Activated T-helper 1 cell treated with anti-CD3 and anti-CD28 coated beads, Interleukin-2, amount 50 U/mL, for 16 hours (primary cell): ENCODE data around the gene THY1.
A peak's percentile ranks its signal among the peaks of the same experiment; 100 is the strongest.
"Not testable (repeated sequence)": the region's sequence is repeated elsewhere in the genome, so short reads cannot be mapped to it uniquely, and the experiment has no call there.

Source experiments
- DNase-seq, 2 donors: peaks; one replicate each; pipeline ENCODE4 v3.0.0-alpha.2; 2020; ENCODE audit warnings: low read depth in 1 of 2, low spot score in 1 of 2

The THY1 gene

DNA sequence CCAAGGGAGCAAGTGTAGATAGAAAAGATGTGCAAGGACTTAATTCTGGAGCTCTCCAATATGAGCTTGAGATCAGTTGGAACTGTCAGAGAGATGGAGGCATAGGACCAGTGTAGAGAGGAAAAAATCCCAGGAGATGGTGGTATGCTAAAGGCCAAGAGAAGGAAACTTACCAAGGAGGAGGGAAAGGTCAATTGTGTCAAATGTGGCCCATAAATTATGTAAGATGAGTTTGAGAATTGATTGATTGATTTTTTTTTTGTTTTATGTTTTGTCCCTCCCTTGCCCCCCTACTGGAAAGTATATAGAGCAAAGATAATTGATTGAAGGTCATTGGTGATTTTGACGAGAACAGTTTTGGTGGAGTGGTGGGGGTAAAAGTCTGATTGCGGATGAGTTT lies 38.6 kb downstream of the THY1 start:
- DNase-seq = no peak

DNA sequence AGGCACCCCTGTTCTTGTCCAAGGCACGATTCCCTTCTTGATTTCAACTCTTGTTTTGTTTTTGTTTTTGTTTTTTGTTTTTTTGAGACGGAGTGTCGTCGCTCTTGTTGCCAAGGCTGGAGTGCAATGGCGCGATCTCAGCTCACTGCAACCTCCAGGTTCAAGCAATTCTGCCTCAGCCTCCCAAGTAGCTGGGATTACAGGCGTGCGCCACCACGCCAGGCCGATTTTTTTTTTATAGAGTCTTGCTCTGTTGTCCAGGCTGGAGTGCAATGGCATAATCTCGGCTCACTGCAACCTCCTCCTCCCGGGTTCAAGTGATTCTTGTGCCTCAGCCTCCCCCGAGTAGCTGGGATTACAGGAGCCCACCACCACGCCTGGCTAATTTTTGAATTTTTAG lies 40.5 kb downstream of the THY1 start:
- DNase-seq = not testable (repeated sequence)

DNA sequence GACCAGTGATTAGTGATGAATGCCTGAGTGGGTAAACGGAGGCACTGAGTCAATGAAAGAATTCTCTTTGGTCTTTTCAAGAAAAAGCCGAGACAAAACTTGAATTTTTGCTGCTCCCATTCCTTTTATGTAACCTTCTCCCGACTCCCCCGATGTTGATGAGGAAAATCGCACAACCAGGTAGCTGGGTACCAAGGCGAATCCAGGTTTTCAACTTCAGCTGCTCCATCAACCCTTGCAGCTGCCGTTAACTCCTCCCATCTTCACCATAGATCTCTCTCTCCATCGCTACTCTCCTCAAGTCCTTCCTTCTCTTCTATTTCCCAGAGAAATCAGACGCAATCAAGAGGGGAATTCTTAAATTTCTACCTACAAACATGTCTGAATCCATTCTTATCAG lies 40.9 kb downstream of the THY1 start:
- no peak for DNase-seq

DNA sequence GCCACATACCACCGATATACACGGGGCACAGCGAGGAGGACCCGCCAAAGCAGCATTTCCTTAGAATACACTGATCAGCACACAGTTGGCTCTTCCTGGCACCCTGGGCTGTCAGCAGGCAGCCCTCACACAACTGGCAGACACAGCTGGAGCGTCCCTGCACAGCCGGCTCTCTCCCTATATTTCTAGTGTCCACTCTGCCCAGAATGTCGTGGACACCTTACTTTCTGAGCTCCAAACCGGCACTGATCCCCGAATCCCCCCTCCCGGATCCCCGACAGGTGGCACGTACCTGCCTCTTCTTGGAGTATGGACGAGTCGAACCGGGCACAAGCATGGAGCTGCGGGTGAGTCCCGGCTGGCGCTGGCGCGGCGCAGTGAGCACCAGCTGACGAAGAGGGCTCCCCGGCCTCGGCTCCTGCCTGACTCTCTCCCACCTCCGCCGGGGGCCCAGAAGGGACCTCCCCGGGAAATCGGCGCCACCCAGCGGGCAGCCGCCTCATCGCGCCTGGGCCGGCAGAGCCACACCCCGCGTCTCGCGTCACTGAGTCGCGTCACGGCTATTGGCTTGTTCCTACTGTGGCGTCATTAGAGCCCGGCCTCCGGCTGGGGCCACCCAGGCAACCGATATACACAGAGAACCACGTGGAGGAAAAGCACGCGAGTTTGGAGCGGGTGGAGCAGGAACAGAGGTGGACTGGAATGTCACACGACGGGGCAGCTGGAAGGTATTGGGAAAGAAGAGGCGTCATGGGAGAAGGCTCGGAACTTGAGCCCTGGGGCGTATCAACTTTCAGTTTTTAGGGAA lies 41.6 kb downstream of the THY1 start, which contains the start of gene USP2:
Gene USP2, minus strand, starts transcription at position 510 of the 808 bp plus-strand sequence. CDS start 8,210 bp downstream, outside the sequence.
- peak; percentile 89 to 95 for DNase-seq

DNA sequence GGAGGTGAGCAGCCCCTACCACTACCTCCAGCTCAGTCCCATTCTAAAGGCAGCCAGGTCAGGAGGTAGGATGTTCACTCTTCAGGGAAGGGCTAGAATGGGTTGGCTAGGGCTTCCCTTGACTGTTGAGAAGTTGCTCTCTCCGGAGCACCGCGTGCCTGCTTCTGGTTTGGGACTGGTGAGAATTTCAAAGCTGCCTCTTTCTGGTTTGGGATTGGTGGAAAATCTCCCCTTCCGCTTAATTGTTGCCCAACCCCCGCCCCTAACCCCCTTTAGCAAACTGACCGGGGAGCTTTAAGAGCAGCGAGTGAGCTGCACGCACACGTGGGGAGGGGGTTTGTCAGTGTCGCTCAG lies 42.2 kb downstream of the THY1 start:
- no peak for DNase-seq

DNA sequence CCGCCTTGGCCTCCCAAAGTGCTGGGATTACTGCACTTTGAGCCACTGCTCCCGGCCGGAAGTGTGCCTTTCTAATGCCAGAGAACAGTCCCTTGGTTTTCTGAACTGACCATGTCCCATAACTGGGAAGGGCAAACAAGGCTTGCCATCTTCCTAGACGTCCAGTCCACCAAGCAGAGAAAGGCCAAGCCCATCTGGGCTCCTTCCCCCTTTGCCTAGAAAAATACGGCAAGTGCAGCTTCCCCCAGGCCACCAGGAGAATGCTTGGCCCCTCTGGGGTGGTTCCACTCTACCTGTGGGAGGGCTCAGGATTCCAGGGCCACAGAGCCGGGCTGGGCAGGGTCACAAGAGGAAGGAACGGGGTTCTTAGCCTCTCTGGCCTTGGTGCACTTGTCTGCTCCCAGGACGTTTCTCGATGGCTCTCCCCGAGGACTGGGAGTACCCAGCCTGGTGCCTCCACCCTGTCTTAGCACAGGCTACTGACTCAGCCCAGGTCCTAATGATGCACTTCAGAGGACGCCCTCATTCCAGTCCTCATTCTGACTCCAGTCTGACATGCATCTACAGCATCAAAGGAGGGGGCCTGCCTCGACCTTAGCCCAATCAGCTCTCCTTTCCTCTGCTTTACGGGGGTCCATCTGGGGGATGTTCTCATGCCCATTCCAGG lies 42.7 kb downstream of the THY1 start:
- no peak for DNase-seq

DNA sequence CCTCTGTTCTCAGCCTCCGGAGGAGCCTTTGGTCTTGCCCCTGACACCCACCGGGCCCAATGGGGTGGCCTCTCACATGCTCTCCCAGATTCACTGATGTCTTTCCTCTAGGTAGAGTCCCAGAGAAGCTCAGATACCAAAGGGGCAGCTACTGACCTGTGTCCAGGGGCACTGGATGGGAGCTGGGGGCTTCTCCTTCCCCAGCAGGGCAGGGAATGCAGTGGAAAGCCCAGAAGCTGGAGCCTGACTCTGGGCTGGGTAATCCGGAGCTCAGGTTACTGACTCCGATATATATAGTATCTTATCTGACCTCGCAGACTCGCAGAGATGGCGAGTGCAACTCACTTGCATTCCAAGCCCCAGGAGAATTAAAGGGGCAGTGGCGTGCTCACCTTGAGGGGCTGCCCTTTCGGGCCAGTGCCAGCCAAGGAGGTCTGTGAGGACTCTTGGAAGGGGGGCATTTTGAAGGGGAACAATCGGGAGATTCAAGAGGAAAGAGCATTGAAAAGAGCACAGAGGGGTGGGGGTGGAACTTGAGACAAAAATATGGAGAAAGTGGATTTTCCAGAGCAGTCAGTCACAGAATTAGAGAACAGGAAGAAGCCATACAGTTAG lies 44.0 kb downstream of the THY1 start:
- no peak for DNase-seq

DNA sequence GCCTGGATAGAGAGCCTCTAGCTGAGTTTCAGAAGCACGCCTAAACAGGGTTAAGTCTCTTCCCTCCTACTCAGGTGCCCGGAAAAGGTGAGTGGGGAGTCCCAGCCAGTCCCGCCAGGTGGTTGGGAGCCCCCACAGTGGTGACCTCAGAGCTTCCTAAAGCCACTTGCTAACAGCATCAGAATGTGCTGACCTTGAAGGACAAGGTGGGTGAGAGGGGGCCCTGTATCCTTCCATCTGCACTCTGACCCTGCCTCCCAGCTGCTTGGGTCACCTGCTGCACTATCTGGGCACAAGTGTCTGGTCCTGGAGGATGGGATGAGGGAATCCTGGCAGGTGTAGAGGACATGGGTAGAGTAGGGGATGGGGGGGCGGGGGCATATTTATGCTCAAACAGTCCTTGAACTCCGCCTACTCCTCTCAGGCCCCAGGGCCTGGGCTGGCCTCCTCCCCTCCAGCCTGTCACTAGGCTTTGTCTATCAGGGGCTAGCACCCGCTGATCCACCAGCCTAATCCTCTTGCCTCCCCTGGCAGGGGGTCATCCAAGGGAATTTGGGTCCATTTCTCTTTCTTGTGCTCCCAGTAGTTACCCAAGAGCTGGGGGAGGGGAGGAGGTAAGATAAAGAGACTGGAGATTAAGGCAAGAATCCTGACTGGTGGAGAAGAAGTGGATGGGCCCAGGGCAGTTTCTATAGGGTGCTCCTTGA lies 44.9 kb downstream of the THY1 start:
- DNase-seq = no peak

DNA sequence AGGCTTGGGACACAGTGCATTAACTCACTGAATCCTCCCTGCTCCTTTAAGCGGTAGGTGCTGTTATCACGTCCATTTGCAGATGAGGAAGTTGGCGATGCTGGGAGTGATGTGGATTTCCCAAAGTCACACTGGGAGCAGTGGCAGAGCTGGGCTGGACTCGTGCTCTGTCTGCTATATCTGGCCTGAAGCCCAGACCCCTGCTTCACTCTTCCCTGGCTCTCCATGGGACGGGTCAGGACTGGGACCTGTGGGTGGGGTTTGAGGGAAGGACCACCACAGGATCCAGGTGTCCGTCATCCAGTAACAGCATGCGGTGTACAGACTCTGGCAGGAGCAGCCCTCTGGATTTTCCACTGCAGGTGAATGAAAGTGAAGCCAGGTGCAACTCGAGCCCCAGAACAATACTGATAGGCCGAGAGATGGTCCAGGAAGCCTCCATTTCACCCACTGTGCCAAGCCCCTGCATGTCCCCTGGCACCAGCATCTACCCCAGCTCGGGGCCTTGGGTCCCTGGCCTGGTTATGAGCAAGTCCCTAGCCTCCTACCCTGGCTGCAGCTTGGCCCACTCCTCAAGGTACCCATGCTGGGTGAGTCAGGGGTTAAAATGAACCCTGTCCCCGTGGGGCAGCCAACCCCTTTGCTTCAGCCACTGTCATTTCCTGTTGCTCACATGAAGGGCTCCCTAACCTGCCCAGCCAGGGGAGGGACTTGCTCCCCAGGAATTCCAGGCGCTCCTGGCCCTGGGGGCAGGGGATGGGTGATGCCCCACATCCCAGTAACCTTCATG lies 45.7 kb downstream of the THY1 start:
- no peak for DNase-seq

DNA sequence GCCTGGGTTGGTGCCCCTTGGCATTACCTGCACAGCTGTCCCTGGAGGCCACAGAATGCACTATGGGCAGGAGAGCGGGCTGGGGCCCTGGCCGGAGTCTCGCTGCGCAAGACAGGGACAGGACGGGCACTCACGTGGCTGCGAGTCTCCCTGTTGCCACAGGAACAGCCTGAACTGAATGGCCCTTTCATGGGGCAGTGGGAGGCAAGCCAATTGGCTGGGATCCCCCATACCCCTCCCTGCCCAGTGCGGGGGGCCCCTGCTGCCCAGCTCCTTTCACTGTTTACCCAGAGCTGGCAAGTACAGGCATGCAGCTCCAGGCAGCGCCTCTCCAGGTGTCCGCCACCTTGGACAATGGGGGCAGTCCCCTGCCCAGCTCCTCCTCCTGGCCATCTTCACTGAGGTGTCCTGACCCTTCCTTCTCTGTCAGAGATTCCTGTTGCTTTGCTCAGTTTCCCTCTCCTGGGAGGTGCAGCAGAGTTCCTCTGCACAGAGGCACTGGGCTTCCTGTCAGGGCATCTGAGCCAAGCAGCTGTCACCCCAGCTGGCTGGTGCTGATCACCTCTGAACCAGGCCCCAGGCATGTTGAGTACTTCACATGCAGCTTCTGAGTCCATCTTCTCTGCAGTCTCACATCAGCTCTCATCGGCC lies 46.6 kb downstream of the THY1 start:
- no peak for DNase-seq

DNA sequence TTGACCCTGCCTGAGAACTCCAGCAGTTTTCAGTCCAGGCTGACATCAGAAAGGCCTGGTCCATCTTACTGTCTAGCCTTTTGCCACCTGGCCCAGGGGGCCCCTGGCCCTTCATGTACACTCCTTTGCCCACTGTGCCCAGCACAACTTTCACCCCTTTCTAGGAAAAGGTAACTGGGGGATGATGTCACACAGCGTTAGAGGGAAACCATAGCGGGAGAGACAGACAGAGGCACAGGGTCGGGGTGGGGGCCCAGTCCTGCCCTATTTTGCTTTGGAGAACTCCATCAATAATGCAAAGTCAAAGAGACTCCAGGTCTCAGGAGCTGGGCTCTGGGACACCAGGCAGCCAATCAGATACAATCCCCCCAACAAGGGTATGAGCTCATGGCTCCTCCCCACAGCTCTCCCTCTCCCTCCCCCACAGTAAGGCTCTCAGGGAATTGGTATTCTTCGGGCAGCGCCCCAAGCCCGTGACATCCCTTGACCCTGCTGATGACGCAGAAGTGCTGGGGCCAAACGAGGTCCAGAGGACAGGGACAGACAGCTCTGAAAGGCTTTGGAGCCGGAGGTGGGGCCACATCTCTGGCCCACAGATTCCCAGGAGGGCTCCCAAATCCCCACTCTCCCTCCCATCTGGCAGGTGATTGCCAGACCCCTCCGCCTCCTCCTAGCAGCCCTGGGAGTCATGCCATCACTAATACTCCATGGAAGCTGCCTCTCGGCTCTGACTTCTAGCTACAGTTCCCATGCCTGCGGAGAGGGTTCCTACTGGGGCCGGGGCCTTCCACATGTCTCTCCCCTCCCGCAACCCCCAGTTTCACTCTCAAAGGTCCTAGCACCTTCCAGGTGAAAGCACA lies 47.4 kb downstream of the THY1 start:
- no peak for DNase-seq

DNA sequence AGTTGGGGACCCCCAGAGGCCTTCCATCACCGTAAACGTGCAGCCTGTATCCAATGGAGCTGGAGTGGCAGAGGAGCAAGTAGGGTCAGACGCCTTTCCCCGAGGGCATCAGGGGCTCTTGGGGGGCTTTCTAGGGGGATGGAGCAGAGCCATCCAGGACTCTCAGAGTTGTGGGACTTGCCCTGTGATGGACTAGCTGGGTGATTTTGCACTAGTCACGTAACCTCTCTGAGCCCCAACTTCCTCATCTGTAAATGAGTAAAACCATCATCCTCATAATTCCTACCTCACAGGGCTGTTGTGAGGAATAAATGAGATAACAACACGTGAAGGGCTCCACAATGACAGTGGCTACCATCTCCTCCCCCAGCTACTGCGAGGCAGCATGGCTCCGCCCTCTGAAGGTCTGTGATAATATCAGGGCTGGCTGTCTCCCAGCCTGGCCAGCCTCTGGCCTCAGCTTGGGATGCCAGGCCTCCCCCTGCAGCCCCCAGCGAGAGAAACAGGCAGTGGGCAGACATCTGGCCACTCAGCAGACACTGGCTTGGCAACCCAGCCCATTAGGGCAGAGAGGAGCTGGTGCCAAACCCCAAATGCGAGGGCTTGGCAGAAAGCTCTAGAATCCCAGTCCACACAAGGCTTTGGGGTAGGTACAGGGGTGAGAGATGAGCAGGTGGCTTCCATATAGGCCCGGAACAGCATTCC lies 48.2 kb downstream of the THY1 start:
- DNase-seq = no peak

DNA sequence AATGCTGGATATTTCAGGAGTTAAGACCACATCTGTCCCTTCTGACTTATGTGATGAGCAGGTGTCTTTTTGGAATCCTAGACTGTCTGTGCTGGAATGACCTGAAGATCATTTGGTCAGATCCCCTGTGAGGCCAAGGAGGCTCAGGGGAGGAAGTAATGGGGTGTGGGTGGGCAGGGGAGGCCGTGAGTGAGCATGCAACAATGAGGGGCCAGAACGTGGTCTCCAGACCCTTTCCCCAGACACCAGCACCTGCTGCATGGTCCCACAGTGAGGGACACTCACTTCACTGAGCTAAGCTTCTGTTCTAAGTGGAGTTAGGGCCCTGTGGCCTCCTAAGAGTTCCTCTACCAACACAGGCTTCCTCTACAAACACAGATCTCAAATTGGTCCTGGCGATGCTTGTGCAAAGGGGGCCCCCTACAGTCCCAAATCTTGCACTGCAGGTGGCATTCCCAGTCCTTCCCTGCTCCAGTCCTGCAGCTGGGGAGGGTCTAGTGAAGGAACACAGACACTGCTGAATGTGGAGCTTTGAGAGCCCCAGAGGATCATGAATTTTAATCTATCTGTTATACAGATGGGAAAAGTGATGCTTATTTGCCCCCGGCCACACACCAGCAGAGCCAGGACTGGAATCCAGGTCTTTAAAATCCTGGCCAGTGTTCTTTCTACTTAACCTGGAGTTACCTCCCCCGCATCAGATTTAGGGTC lies 48.9 kb downstream of the THY1 start:
- DNase-seq = no peak

DNA sequence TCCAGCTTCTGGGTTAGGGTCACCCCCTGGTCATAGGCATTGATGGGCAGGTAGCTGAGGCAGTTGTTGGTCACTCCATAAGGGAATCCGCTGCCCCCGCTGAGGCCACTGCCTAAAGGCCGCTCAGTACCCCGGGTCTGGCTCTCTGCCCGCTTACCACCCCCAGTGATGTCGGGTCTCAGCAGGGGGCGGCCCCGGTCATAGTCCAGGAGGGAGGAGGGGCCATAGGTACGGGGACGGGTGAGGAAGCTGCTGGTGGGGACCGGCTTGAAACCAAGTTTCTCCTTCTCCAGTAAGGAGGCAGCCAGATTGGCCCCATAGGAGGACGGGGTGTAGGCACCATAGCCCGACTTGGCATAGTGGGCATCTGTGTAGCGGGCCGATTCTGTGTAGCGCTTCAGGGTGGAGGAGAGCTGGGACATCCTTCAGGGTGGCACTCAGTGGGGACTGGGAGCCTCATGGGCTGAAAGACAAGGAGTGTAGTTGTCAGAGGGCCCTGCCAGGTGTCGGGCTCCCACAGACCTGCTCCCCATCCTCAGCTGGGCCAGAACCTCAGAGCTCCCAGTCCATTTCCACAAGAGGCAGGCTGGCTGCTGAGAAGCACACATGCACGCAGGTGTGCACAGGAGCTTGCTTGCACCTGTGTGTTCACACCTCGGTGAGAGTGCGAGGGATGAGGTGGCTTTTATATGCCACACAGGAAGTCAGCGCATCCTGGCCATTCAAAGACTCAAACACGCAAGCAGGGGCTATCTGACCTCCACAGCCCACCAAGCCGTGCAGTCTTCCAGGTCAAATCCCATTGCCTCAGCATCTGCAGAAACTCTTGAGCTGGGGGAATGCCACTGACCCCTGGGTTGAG lies 49.7 kb downstream of the THY1 start:
- no peak for DNase-seq

DNA sequence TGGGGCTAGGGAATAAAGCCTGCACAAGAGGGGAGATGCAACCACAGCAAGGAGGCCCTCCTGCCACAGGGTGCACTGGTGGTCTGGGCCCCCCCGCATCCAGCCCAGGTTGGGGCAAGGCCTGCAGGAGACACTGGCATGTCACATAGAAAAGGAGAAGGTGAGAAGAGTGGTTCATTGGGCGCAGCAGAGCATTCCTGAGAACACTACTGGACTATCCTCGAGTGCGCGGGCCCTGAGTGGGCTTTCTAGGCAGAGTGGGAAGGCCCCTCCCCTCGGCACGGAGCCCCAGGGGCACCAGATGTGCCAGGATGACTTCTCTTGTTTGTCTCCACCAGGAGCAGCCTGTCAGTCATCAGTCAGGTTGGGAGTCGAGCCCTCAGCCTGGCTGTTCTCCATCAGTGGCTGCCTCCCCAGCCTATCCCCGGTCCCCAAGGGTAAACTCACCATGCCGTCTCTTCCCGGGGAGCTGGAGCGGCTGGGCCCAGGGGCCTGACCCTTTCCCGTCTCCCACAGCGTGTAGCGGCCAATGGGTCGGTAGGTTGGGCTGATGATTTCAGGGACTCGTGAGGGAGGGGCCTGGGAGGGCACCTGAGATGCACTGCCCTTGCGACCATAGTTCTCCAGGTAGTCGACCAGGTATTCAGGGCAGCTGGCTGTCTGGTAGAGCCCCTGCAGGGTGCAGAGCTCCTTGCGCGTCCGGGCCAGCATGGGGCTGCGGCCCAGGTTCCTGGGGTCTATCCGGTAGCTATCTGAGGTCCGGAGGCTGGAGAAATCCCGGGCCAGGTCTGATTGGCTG lies 50.5 kb downstream of the THY1 start:
- DNase-seq = no peak

DNA sequence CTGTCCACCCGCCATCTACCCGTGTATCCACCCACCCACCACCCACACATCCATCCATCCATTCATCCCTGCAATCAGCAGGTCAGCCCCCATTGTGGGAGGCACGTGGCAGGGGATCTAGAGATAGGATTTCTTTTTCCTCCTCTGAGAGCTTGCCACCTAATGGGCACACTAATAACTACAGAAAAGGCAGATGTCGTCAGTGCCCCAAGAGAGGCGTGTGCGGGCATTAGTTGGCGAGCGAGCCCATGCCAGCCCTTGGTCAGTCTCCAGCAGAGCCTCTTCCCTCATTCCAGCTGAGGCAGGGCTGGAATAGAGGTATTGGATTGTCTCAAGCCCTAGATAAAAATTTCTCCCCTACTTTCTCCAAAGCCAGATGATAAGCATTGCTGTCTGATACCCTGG lies 51.2 kb downstream of the THY1 start:
- DNase-seq = no peak
